Ramos (cell line): ENCODE measurements around the gene GNG4.
"Not testable (repeated sequence)": the region's sequence is repeated elsewhere in the genome, so short reads cannot be mapped to it uniquely, and the experiment has no call there.

ENCODE experiments used
- in situ Hi-C: fragments of 300-500 bp; cut with MboI; formaldehyde crosslinking; loops from one replicate; pipeline ENCODE4 v1.14.3; 2022; ENCODE audit warnings: low sequenced_read_pairs; ENCODE audit not compliant: unreplicated experiment

The GNG4 gene

GRCh38 chr1:235546369-235547155, 103.0 kb downstream of the GNG4 start:
- in situ Hi-C loops = not testable (repeated sequence)

GRCh38 chr1:235545292-235545930, 104.2 kb downstream of the GNG4 start:
- in situ Hi-C loops = no loop called here

GRCh38 chr1:235542845-235543244, 106.7 kb downstream of the GNG4 start:
- in situ Hi-C loops = not testable (repeated sequence)

DNA sequence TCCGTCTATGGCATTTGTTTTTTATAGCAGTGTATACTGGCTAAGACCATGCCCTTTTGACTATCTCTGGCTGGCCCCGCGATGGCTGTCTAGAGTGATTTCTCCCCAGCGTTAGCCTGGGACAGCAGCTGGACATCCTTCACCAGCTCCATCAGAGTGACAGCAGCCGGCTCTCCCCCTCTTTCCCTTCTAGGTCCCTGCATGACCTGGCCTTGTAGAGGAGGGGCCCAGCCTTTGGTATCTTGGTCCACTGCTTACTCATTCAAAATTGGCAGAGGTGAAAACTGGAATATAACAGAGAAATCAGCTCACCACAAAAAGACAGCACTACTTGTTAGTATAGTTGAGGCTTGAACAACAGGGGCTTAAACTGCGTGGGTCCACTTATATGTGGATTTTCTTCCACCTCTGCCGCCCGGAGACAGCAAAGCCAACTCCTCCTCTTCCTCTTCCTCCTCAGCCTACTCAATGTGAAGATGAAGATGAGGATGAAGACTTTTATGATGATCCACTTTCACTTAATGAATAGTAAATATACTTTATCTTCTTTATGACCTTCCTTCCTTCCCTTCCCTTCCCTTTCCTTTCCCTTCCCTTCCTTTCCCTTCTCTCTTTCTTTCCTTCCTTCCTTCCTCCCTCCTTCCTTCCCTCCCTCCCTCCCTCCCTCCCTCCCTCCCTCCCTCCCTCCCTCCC, 116.0 kb downstream of the GNG4 start:
- in situ Hi-C loops = no loop called here

DNA sequence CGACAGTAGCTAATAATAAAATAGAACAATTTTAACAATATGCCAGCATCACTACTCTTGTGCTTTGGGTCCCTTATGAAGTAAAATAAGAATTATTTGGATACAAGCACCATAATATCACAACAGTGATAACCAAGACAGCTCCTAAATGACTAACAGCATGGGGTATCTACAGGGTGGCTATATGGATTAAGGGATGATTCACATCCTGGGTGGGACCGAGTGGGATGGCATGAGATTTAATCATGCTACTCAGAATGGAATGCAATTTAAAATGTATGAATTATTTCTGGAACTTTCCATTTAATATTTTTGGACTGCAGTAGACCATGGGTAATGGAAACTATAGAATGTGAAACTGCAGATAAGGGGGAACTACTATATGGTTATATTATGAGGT, 117.2 kb downstream of the GNG4 start:
- in situ Hi-C loops = no loop called here

DNA sequence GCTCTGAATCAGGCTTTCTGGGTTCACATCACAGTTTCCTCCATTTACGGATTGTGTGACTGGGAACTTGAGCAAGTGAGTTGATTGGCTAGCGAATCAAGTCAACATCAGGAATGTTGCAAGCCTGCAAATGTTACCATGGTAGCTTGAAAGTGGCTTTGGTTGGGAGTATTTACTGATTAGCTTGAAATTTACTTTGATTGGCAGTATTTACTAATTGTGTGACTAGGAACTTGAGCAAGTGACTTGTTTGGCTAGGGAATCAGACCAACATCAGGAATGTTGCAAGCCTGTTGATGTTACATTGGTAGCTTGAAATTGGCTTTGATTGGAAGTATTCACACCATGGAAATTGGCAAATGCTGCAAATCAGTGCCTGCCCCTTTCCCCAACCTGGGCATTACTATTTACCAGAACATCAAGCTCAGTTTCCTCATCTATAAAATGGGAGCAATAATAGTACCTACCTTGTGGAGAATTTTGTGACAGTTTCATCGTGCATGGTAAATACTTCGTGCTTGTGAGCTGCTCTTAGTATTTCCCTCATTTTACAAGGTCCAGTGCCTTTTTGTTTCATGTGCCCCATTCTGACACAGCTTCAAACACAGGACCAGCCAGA, 122.3 kb downstream of the GNG4 start:
- in situ Hi-C loops = no loop called here

- in situ Hi-C loops = no loop called here
Measured at GRCh38 chr1:235525314-235525713, 124.3 kb downstream of the GNG4 start.

DNA sequence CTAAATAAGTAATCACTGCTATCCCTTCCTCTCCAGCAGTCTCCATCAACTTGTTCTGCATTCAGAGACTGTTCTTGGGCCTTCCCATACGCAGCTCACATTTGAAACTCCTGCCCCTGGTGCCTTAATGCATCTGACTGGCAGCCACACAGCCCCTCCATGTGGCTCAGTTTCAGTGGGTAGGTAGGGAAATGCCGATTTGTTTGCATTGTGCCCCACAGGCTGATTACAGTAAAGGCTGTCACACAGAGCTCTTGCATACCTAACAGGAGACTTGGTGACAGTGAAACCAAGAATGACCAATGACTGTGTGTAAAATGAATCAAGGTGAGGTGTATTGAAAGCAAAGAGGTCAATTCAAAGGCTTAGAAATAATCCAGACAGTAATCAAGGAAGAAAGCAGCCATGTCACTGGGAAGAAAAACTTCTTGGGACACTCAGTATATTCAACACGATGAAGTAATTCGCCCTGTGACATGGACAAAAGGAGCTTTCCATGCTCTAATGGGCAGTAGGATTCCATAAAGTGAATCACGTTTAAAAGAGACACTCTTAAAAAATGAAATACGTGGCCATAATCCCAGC, 132.6 kb downstream of the GNG4 start:
- in situ Hi-C loops = loop anchor here (25.0 kb wide), 1 partner anchor 445 kb away; no protein-coding TSS in a partner anchor

GRCh38 chr1:235515844-235516512, 133.6 kb downstream of the GNG4 start:
- in situ Hi-C loops = loop anchor here (25.0 kb wide), 1 partner anchor 446 kb away; no protein-coding TSS in a partner anchor

GRCh38 chr1:235513495-235514366, 135.9 kb downstream of the GNG4 start:
- in situ Hi-C loops = loop anchor here (25.0 kb wide), 1 partner anchor 449 kb away; no protein-coding TSS in a partner anchor

DNA sequence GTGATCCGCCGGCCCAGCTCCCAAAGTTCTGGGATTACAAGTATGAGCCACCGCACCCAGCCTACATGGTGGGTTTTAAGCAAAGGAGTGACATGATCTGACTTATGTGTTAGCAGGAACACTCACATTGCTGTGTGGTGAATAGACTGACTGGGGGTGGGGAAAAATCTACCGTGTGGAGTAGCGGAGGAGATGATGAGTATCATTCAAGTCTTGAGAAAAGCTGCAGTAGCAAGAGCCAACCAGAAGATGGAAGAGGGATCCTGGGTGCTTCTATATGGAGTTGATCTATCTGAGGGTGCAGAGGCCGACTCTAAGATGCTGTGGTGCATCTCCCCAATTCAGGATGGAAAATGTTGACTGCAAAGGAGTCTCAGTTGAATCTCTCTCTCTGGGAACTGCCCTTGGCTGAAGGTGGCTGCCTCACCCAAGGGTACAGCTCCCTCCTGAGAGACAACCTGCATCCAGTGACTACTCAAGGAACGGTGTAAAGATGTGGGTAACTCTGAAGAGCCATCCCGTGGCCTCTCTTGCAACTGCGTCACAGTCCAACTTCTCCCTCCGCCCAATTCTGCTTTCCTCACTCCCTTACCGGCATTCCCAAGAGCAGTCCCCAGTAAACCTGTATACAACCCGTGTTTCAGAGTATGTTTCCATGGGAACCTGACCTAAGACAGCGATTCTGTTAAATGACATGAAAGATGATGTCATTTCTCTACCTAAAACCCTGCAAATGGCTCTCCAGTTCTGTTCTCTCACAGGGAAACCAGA, 137.9 kb downstream of the GNG4 start:
- in situ Hi-C loops = loop anchor here (25.0 kb wide), 1 partner anchor 451 kb away; no protein-coding TSS in a partner anchor

DNA sequence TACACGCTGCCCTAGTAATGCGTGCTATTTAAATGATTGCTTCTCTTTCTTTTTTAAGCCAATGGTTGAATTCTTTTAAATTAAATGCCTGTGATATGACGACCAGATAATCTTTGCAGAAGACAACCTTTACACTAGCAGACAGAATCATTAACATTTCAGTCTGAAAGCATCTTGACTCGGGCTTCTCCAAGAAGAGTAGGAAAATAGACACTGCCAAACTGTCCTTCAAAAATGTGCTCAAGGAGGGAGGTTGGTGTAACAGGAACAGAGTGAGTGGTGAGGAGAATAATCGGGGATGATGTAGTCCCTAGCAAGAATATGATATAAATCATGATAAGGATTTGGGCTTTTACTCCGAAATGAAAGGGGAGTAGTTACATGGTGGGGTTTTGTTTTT, 138.8 kb downstream of the GNG4 start:
- in situ Hi-C loops = loop anchor here (25.0 kb wide), 1 partner anchor 451 kb away; no protein-coding TSS in a partner anchor

- in situ Hi-C loops = loop anchor here (25.0 kb wide), 1 partner anchor 455 kb away; no protein-coding TSS in a partner anchor
Measured at GRCh38 chr1:235507623-235508022, 142.0 kb downstream of the GNG4 start.

DNA sequence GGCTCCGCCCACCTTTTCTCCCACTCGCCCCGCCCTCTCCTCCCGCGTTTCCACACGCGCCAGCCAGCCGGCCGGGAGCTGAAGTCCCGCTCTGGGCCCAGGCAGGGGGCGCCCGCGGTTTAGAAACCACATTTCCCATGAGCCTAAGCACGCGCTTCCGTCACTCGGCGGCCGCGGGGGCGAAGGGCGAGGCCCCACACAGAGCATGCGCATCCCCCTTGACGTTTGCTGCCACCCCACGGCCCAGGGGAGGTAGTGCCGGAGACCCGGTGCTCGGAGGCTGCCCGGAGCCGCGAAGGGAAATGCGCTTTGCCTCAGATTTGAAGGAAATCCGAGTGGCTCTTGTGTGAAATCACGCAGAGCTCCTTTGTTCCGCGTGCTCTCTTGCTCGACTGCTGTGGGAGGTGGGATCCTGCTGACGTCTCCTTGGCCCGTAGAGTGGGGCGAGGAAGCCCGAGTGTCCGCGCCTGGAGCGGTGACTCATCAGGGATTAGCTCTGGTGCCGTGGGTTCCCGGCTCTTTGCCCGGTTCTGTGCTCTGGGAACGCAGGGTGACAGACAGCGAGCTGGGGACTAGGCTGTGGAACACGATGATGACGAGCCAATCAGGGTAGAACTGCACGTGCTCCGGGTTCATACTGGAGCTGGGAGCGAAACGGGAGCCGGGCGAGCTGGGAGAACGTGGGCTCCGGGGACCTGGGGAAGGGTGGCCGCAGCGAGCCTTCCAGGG, 144.9 kb downstream of the GNG4 start:
- in situ Hi-C loops = loop anchor here (25.0 kb wide), 1 partner anchor 458 kb away; no protein-coding TSS in a partner anchor

GRCh38 chr1:235504122-235504493, 145.5 kb downstream of the GNG4 start, which contains the start of gene B3GALNT2:
Gene B3GALNT2, minus strand, starts transcription at chr1:235504452. Its CDS starts 200 bp downstream, at chr1:235504252.
- in situ Hi-C loops = loop anchor here (25.0 kb wide), 1 partner anchor 458 kb away; no protein-coding TSS in a partner anchor

DNA sequence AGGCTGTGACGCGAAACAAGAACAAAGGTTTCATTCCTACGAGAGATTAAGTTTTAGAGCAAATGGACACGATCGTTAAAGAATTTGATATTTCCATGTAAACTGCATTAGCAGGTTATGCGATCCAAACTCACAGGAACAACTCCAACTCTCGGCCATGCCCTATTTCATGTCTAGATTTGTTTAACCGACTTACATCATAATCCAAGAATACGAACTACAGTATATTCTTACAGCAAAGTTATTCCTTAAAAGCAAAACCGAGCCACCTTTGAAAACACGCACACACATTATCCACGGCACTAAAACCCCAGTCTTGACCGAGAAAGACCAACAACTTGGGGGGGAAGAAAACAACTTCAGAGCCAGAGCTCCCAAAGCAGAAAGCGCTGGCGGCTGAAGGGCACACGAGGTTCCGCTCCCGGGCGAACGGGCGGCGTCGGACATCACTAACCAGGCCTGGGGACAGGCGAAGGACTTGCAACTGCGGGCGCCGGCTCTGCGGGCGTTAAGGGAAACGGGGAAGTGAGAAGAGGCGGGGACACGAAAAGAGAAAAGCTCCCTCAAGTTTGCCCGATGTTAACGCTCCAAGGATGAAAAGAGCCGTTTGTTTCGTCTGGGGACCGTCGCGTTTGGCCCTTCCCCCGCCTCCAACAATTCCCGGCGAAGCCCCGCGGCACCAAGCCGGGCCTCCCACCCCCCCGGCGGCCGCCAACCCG, 146.0 kb downstream of the GNG4 start:
- in situ Hi-C loops = loop anchor here (25.0 kb wide), 1 partner anchor 459 kb away; no protein-coding TSS in a partner anchor
